Endothelial cell of umbilical vein (primary cell): Measurements from ENCODE around the gene C9orf57. TPM values are rescaled to one million over a fixed set of nuclear protein-coding genes. Genes with fewer than 3 reads are reported as not detected.

Experiments
- BruUV-seq: library from RNA; stranded (reverse); fragments of 400-500 nt; replicated peaks from 2 replicates; lab custom pipeline; 2021; lab: Mats Ljungman, UMichigan
- CTCF ChIA-PET: fragments of 300-600, 350-600 bp; sonication (Branson Sonifier 250); formaldehyde crosslinking; loops from one replicate; lab custom pipeline; 2021; ENCODE audit warnings: antibody characterized with exemption, inconsistent platforms; lab: Charles Lee
- POLR2A ChIA-PET: fragments of 300-600, 350-600 bp; sonication (Branson Sonifier 250); formaldehyde crosslinking; loops from one replicate; lab custom pipeline; 2021; ENCODE audit warnings: antibody characterized with exemption, inconsistent platforms; lab: Charles Lee
- DNase-seq: peaks from one replicate; pipeline ENCODE4 v3.0.0-alpha.2; 2011; ENCODE audit warnings: low read depth, low spot score
- FAIRE-seq: peaks from 2 replicates; lab custom pipeline; 2011; peaks lifted over from hg19 to GRCh38; lab: Jason Lieb, UNC
- H2AFZ ChIP-seq: 2 replicates; pipeline ENCODE4 v1.6.0; 2012; ENCODE audit warnings: low read depth, low read length, control low read depth, inconsistent platforms
- H3K27ac ChIP-seq: 2 replicates; pipeline ENCODE4 v1.5.1; 2011; ENCODE audit warnings: low read depth, mild to moderate bottlenecking, control low read depth, low read length, moderate library complexity; ENCODE audit not compliant: insufficient read depth
- H3K27me3 ChIP-seq, 2 experiments: 2 replicates each; pipeline versions ENCODE4 v1.6.0 to v1.6.1; 2011; ENCODE audit warnings: low read length in 2 of 2, mixed read lengths in 1 of 2; ENCODE audit not compliant: control insufficient read depth in 2 of 2, insufficient read depth in 2 of 2
- H3K36me3 ChIP-seq, 2 experiments: 2 replicates in 1 of 2; 3 replicates in 1 of 2; pipeline ENCODE4 v1.5.1; 2011; ENCODE audit warnings: low read length in 2 of 2, mild to moderate bottlenecking in 1 of 2, moderate library complexity in 1 of 2; ENCODE audit not compliant: control insufficient read depth in 2 of 2, insufficient read depth in 2 of 2; ENCODE audit errors: extremely low read depth in 1 of 2
- H3K4me1 ChIP-seq: 3 replicates; pipeline ENCODE4 v1.5.1; 2011; ENCODE audit warnings: mild to moderate bottlenecking, low read length; ENCODE audit not compliant: control insufficient read depth, insufficient read depth; ENCODE audit errors: extremely low read depth
- H3K4me2 ChIP-seq: 2 replicates; pipeline ENCODE4 v1.6.1; 2011; ENCODE audit warnings: low read length, control low read depth, mixed read lengths; ENCODE audit not compliant: insufficient read depth
- H3K4me3 ChIP-seq, 3 experiments: fragments of 200-600 bp in 1 of 3; sonication (generic), shearing (Covaris generic) in 1 of 3; replicated peaks in 1 of 3; 2 replicates each; pipeline ENCODE4 v1.5.1; 2011 to 2016; ENCODE audit warnings: control low read depth in 3 of 3, low read length in 3 of 3, mild to moderate bottlenecking in 2 of 3, inconsistent platforms in 1 of 3, low read depth in 1 of 3, moderate library complexity in 1 of 3; ENCODE audit not compliant: insufficient read depth in 1 of 3
- H3K79me2 ChIP-seq: 2 replicates; pipeline ENCODE4 v1.6.0; 2012; ENCODE audit warnings: low read length, inconsistent platforms; ENCODE audit not compliant: control insufficient read depth, insufficient read depth
- H3K9ac ChIP-seq: replicated peaks from 2 replicates; pipeline ENCODE3; 2011; ENCODE audit warnings: low read length, control low read depth; ENCODE audit not compliant: insufficient read depth; ENCODE audit errors: extremely low read depth
- H3K9me1 ChIP-seq: replicated peaks from 3 replicates; pipeline ENCODE4 v1.6.0; 2011; ENCODE audit warnings: mild to moderate bottlenecking, low read length; ENCODE audit not compliant: control insufficient read depth, insufficient read depth; ENCODE audit errors: extremely low read depth
- H3K9me3 ChIP-seq: replicated peaks from 2 replicates; pipeline ENCODE4 v1.5.1; 2012; ENCODE audit warnings: low read length, inconsistent platforms; ENCODE audit not compliant: control insufficient read depth, insufficient read depth
- H4K20me1 ChIP-seq: replicated peaks from 2 replicates; pipeline ENCODE3; 2011; ENCODE audit warnings: mild to moderate bottlenecking, low read length; ENCODE audit not compliant: control insufficient read depth, insufficient read depth; ENCODE audit errors: extremely low read depth
- CTCF ChIP-seq, 2 donors: IDR thresholded peaks; 1 replicate in 1 of 2; 2 replicates in 1 of 2; pipeline ENCODE4 v1.5.1; 2011; ENCODE audit warnings: low read length in 2 of 2, mild to moderate bottlenecking in 2 of 2, moderate library complexity in 2 of 2, control low read depth in 1 of 2, inconsistent platforms in 1 of 2, low read depth in 1 of 2; ENCODE audit not compliant: insufficient read depth in 1 of 2; ENCODE audit errors: extremely low read depth in 1 of 2
- EZH2 ChIP-seq: IDR thresholded peaks from 2 replicates; pipeline ENCODE4 v1.6.1; 2012; ENCODE audit warnings: borderline replicate concordance, low read depth, mild to moderate bottlenecking, moderate library complexity, low read length, inconsistent platforms; ENCODE audit not compliant: severe bottlenecking
- FOS ChIP-seq: IDR thresholded peaks from 2 replicates; pipeline ENCODE4 v1.6.1; 2011; ENCODE audit warnings: mild to moderate bottlenecking, low read length, moderate library complexity, borderline replicate concordance; ENCODE audit not compliant: insufficient read depth
- GATA2 ChIP-seq: IDR thresholded peaks from 2 replicates; pipeline ENCODE4 v1.7.0; 2011; ENCODE audit warnings: low read depth, mild to moderate bottlenecking, moderate library complexity, mixed read lengths, low read length; ENCODE audit not compliant: insufficient read length, insufficient read depth
- JUN ChIP-seq: IDR thresholded peaks from 2 replicates; pipeline ENCODE4 v1.6.1; 2011; ENCODE audit warnings: borderline replicate concordance, low read depth; ENCODE audit not compliant: insufficient read length, insufficient read depth
- MAX ChIP-seq: IDR thresholded peaks from 2 replicates; pipeline ENCODE4 v1.6.1; 2011; ENCODE audit not compliant: insufficient read depth, insufficient read length
- MYC ChIP-seq: IDR thresholded peaks from one replicate; pipeline ENCODE4 v1.6.1; 2011; ENCODE audit warnings: mild to moderate bottlenecking, low read depth, low read length
- POLR2A ChIP-seq: IDR thresholded peaks from 2 replicates; pipeline ENCODE4 v1.6.1; 2012; ENCODE audit warnings: low read depth, mild to moderate bottlenecking, control low read depth, low read length
- dilution Hi-C: fragments of 300-500 bp; cut with MboI; formaldehyde crosslinking; loops from one replicate; pipeline ENCODE4 v1.15.0; 2019; ENCODE audit warnings: low sequenced_read_pairs; ENCODE audit not compliant: extremely low pct_ligation_motif_present
- intact Hi-C: fragments of 100-400 bp; cut with micrococcal nuclease; formaldehyde crosslinking; loops from one replicate; pipeline ENCODE4 v1.10.0; 2022
- polyA plus RNA-seq, 4 experiments: library from polyadenylated mRNA; depleted of rRNA in 3 of 4; stranded (reverse) in 3 of 4; unstranded in 1 of 4; fragments of >200 nt; gene quantifications; 2 replicates each; pipeline versions ENCODE4 v1.2.1 to v1.2.3, GENCODE V29; 2011 to 2012; ENCODE audit warnings: missing spikeins in 1 of 4
- total RNA-seq: library from RNA; stranded (reverse); gene quantifications from 2 replicates; pipeline ENCODE4 v1.2.3, GENCODE V29; 2021

C9orf57 gene
- total and polyA plus RNA-seq, 2 donors (not counting 3 experiments of a cell fraction or from before 2014, with no cell fraction given), result not detected

- H3K27me3 ChIP-seq, result no peaks in the 10 kb centered on the region
- no peaks in the 10 kb centered on the region for H3K4me1 ChIP-seq
- no peaks in the 10 kb centered on the region for H3K79me2 ChIP-seq
- no peak for TF ChIP-seq GATA2
- no peak for TF ChIP-seq MYC
- no peak for TF ChIP-seq FOS
- no peak for TF ChIP-seq JUN
- TF ChIP-seq POLR2A, result no peak
- TF ChIP-seq EZH2, result no peak
- TF ChIP-seq CTCF (IDR thresholded peaks at IDR 0.05; ENCODE audit: extremely low read depth in 1 of 2, insufficient read depth in 1 of 2, low read depth in 1 of 2, low read length in 2 of 2), result no peak
- TF ChIP-seq MAX, result no peak
- no peak overlapping the region for H2AFZ ChIP-seq
- CTCF ChIA-PET, result interaction anchor here (1.3 kb wide), 1 partner anchor 207 kb away, joined by 4 read pairs; no protein-coding TSS in a partner anchor
- H3K4me3 ChIP-seq, result no peak overlapping the region
- DNase-seq (no peak), FAIRE-seq (no peak)
- POLR2A ChIA-PET, result no interaction called here
- dilution Hi-C loops, result no loop called here
- no peaks in the 10 kb centered on the region for H3K9me3 ChIP-seq
- no peak overlapping the region for H3K27ac ChIP-seq
- H3K9ac ChIP-seq, result no peak overlapping the region
- no peaks in the 10 kb centered on the region for H4K20me1 ChIP-seq
- H3K36me3 ChIP-seq, result no peaks in the 10 kb centered on the region
- intact Hi-C loops, result no loop called here
- no TSS peak for BruUV-seq
- no peaks in the 10 kb centered on the region for H3K9me1 ChIP-seq
- no peak overlapping the region for H3K4me2 ChIP-seq
Observed at GRCh38 chr9:72065076-72065475, 4.7 kb upstream of the C9orf57 start.
